GM10847 (cell line): ENCODE results near the gene OBI1.
A peak's percentile ranks its signal among the peaks of the same experiment; 100 is the strongest.

ENCODE experiments used
- POLR2A ChIP-seq: IDR thresholded peaks from 2 replicates; pipeline ENCODE4 v1.6.1; 2011; ENCODE audit not compliant: insufficient read length; ENCODE audit errors: extremely low read depth

Gene OBI1

DNA sequence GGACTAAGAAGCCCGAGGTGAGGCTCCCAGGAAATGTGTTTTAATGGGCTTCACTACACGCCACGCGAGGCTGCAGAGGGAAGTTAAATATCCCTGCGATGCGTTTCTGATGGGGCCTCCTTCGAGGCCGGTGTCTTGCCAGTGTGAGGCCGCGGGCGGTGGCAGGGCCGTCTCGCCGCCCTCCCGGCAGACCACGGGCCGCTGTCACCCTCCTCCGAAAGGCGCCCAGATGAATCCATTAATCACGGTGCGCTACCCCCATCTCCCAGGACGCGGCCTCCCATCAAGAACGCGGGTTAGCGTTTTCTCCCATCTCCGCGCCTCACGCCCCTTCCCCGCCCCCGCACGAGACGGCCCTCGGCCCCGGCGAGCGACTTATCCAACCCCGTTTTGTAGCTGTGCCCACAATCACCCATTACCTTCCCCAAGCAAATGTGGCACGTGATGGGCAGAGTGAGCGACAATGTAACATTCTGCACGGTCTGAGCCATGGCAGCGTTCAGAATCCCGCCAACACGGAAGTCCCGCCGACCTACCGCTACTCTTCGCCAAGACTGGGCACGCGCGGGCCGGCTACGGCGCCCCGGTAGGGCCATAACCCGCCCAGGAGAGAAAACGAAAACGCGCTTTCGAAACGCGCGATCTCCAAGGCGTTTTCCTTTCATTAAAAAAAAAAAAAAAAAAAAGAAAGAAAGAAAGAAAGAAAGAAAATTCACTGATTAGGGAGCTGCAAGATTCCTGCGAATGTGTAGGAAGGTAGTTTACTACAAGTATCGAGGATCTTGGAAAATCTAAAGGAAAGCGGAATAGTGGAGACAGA, at the start of gene OBI1:
OBI1 (minus strand) TSS at position 526 of the 820 bp plus-strand sequence; CDS start at position 491, 35 bp downstream.
- peak; percentile 56 for TF ChIP-seq POLR2A

DNA sequence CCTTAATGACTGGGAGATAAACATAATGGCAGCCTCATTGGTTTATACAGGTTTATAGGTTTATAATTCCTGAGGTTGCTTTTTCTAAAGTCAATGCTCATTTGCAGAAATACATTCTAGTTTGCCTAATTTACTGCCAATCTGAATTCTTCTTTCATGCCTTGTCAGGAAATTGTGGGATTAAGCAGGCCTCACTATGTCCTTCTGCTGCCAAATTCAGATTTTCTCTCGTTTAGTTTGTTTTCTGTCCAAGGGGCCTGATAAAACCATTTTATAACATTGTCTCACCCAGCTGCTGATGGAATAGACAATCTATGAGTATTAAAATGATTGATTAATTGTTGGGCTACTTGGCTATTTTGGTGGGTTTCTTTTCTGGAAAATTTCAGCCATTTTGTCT, 42.4 kb upstream of the OBI1 start:
- TF ChIP-seq POLR2A: no peak

- no peak for TF ChIP-seq POLR2A
Observed at GRCh38 chr13:78700121-78700910, 41.4 kb upstream of the OBI1 start.

GRCh38 chr13:78689011-78689410, 30.1 kb upstream of the OBI1 start:
- no peak for TF ChIP-seq POLR2A

DNA sequence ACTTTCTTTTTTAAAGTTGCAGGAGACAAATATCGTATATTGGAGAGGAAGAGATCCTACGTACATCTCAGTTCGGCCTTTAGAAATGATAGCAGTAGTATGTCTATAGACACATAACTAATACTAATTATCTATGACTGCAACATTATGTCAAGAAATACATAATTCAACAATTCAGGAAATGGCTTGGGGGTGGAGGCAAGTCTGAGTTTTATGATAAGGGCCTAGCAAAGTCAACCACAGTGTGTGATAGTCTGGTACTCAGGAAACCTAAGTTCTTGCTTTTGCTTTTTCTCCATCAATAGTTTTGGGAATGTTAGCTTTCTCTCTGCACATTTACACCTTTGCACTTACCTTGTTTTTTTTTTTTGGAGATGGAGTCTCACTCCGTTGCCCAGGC, 27.5 kb upstream of the OBI1 start:
- no peak for TF ChIP-seq POLR2A

- no peak for TF ChIP-seq POLR2A
Observed at GRCh38 chr13:78680576-78681350, 21.8 kb upstream of the OBI1 start.

- TF ChIP-seq POLR2A: no peak
Observed at GRCh38 chr13:78680115-78680561, 21.2 kb upstream of the OBI1 start.

- no peak for TF ChIP-seq POLR2A
Observed at GRCh38 chr13:78679329-78679728, 20.4 kb upstream of the OBI1 start.

DNA sequence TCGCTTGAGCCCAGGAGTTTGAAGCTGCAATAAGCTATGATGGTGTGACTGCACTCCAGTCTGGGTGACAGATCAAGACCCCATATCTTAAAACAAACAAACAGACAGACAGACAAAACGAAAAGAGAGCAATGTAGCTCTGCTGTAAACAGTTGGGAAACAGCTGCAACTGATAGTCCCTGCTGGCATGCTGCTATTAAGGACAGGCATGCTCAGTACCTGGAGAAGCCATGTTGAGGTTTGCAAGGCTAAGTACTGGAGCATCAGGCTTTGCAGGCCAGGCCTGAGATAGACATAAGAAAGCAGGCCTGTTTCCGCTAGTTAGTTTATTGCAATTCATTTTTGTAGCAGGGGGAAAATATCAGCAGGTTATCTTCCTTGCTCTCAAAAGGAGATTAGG, 16.2 kb upstream of the OBI1 start:
- TF ChIP-seq POLR2A: no peak

- no peak for TF ChIP-seq POLR2A
Observed at GRCh38 chr13:78674638-78675037, 15.7 kb upstream of the OBI1 start.

DNA sequence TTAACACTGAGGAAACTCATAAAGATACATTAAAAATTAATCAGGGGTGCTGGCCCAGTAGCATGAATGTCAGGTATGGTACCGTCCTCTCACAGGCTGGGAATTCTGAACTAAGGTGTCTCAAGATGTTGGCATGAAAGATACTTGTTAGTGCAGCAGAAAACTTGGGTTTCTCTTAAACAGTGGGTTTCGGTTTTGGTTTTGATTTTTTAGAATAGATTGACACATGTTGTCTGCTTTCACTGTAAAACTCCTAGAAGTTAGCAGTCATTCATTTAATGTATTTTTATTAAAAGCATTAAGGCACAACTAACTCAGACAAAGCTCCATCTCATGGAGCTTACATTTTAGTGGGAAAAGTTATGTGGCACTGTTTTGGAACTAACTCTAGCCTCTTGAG, 3.5 kb upstream of the OBI1 start:
- no peak for TF ChIP-seq POLR2A

- no peak for TF ChIP-seq POLR2A
Observed at GRCh38 chr13:78660495-78660857, 1.5 kb upstream of the OBI1 start.

DNA sequence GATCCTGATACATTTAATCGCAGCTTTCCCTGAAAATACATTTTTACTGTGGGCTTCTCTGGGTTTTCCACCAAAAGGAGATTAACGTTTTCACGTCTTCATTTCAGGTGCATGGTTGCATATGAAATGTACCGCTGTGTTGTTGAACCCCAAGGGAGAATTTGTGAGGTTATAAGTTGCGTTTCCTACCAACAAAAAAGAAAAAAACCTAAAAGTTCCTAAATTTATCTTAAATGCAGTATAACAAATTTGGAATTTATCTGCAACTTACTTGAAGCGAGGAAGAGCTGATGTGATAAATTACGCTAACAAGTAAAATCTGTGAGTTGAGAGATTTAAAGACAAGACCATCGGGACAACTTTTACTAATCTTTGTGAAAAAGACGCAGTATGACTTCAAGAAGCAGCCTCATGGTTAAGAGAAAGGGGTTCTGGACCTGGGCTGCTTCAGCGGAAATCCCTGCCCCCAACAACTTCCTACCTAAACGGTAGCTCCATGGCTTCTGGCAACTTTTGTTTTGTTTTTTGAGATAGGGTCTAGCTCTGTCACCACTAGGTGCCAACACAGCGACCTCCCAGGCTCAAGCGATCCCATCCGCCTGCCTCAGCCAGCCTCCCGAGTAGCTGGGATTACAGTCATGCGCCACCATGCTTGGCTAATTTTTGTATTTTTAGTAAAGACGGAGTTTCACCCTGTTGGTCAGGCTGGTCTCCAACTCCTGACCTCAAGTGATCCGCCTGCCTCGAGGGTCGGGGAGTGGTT, 958 bp upstream of the OBI1 start:
- TF ChIP-seq POLR2A: no peak

DNA sequence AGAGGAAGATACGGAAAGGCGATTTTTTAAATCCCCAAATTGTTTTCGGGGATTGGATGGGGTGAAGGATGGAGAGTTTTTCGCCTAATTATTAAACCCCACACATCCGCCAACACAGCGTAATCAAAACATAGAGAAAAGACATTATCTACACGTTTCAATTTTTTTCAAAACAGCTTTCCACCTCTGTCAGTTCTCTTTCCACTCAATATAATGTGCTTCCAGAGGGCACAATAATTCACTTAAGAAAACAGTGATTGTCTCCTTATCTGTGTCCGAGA, 435 bp upstream of the OBI1 start:
- no peak for TF ChIP-seq POLR2A
